ENCODE measurements around the gene ZNF506. TPM values are rescaled to one million over a fixed set of nuclear protein-coding genes. Genes with fewer than 3 reads are reported as not detected.
A peak's percentile ranks its signal among the peaks of the same experiment; 100 is the strongest.
"Not testable (repeated sequence)": the region's sequence is repeated elsewhere in the genome, so short reads cannot be mapped to it uniquely, and the experiment has no call there.

ZNF506 gene
- polyA plus RNA-seq, 4 donors, result 2.5 to 27.7 (median 4.7) TPM

- DNase-seq (no peak), FAIRE-seq (no peak)
- peaks cover 0 to 54% of the 10 kb centered on the region in 2 donors for H3K9me3 ChIP-seq (ENCODE audit: control insufficient read depth in 2 of 2, insufficient read depth in 1 of 2, low read depth in 1 of 2, low read length in 1 of 2)
- H3K4me1 ChIP-seq (ENCODE audit: control insufficient read depth in 3 of 3, insufficient read depth in 2 of 3, low read depth in 1 of 3, low read length in 2 of 3), result peaks cover 0 to 2% (median 0%) of the 10 kb centered on the region in 3 donors
- H3K27ac ChIP-seq (ENCODE audit: low read depth in 1 of 3, low read length in 2 of 3), result no peak overlapping the region
- H3K27me3 ChIP-seq (ENCODE audit: control insufficient read depth in 3 of 3, insufficient read depth in 3 of 3, low read length in 3 of 3), result no peaks in the 10 kb centered on the region
- H3K4me3 ChIP-seq (ENCODE audit: low read depth in 1 of 3, low read length in 3 of 3), result no peak overlapping the region
- WGBS, 3 donors, result 83 to 93% (median 89%) methylated on average over 9 of the region's 9 CpGs
- peaks cover 9 to 27% (median 12%) of the 10 kb centered on the region in 3 donors for H3K36me3 ChIP-seq (ENCODE audit: control insufficient read depth in 3 of 3, insufficient read depth in 2 of 3, low read depth in 1 of 3, low read length in 3 of 3)
These were observed 4.9 kb downstream of the ZNF506 start for GRCh38 chr19:19816679-19817078.

GRCh38 chr19:19811999-19812398, 9.6 kb downstream of the ZNF506 start:
- not testable (repeated sequence) for H3K4me3 ChIP-seq (ENCODE audit: low read depth in 1 of 3, low read length in 3 of 3); H3K27ac ChIP-seq (ENCODE audit: low read depth in 1 of 3, low read length in 2 of 3); H3K27me3 ChIP-seq (ENCODE audit: control insufficient read depth in 3 of 3, insufficient read depth in 3 of 3, low read length in 3 of 3); FAIRE-seq; H3K4me1 ChIP-seq (ENCODE audit: control insufficient read depth in 3 of 3, insufficient read depth in 2 of 3, low read depth in 1 of 3, low read length in 2 of 3); DNase-seq
- Histone ChIP-seq H3K9me3 (ENCODE audit: control insufficient read depth in 2 of 2, insufficient read depth in 1 of 2, low read depth in 1 of 2, low read length in 1 of 2) (peaks cover 0 to 58% of the 10 kb centered on the region in 2 donors), H3K36me3 (ENCODE audit: control insufficient read depth in 3 of 3, insufficient read depth in 2 of 3, low read depth in 1 of 3, low read length in 3 of 3) (peaks cover 6 to 33% (median 8%) of the 10 kb centered on the region in 3 donors)
- 90 to 98% (median 96%) methylated on average over 1 of the region's 1 CpG for WGBS, 3 donors

- Histone ChIP-seq H3K4me1 (ENCODE audit: control insufficient read depth in 3 of 3, insufficient read depth in 2 of 3, low read depth in 1 of 3, low read length in 2 of 3) (no peaks in the 10 kb centered on the region), H3K9me3 (ENCODE audit: control insufficient read depth in 2 of 2, insufficient read depth in 1 of 2, low read depth in 1 of 2, low read length in 1 of 2) (peaks cover 1 to 50% of the 10 kb centered on the region in 2 donors), H3K4me3 (ENCODE audit: low read depth in 1 of 3, low read length in 3 of 3) (no peak overlapping the region), H3K36me3 (ENCODE audit: control insufficient read depth in 3 of 3, insufficient read depth in 2 of 3, low read depth in 1 of 3, low read length in 3 of 3) (peaks cover 0 to 32% (median 13%) of the 10 kb centered on the region in 3 donors), H3K27me3 (ENCODE audit: control insufficient read depth in 3 of 3, insufficient read depth in 3 of 3, low read length in 3 of 3) (no peaks in the 10 kb centered on the region), H3K27ac (ENCODE audit: low read depth in 1 of 3, low read length in 2 of 3) (no peak overlapping the region)
- WGBS, 3 donors, result 89 to 94% (median 94%) methylated on average over 1 of the region's 1 CpG
- FAIRE-seq, result no peak
- DNase-seq, result no peak
These were observed 16.1 kb downstream of the ZNF506 start for GRCh38 chr19:19805480-19805879.

GRCh38 chr19:19788015-19788414, 33.5 kb downstream of the ZNF506 start:
- FAIRE-seq, result no peak

GRCh38 chr19:19785476-19785875, 36.1 kb downstream of the ZNF506 start:
- H3K4me3 ChIP-seq (ENCODE audit: low read depth in 1 of 3, low read length in 3 of 3); H3K27ac ChIP-seq (ENCODE audit: low read depth in 1 of 3, low read length in 2 of 3); DNase-seq; FAIRE-seq; H3K4me1 ChIP-seq (ENCODE audit: control insufficient read depth in 3 of 3, insufficient read depth in 2 of 3, low read depth in 1 of 3, low read length in 2 of 3); H3K27me3 ChIP-seq (ENCODE audit: control insufficient read depth in 3 of 3, insufficient read depth in 3 of 3, low read length in 3 of 3): not testable (repeated sequence)
- Histone ChIP-seq H3K9me3 (ENCODE audit: control insufficient read depth in 2 of 2, insufficient read depth in 1 of 2, low read depth in 1 of 2, low read length in 1 of 2) (peaks cover 0 to 42% of the 10 kb centered on the region in 2 donors), H3K36me3 (ENCODE audit: control insufficient read depth in 3 of 3, insufficient read depth in 2 of 3, low read depth in 1 of 3, low read length in 3 of 3) (peaks cover 0 to 26% (median 3%) of the 10 kb centered on the region in 3 donors)
- WGBS, 3 donors, result 97 to 98% (median 97%) methylated on average over 19 of the region's 19 CpGs

More at GRCh38 chr19:19788015-19788414, 33.5 kb downstream of the ZNF506 start:
- no peak for DNase-seq
- Histone ChIP-seq H3K4me3 (ENCODE audit: low read depth in 1 of 3, low read length in 3 of 3) (no peak overlapping the region), H3K36me3 (ENCODE audit: control insufficient read depth in 3 of 3, insufficient read depth in 2 of 3, low read depth in 1 of 3, low read length in 3 of 3) (peaks cover 8 to 40% (median 15%) of the 10 kb centered on the region in 3 donors), H3K9me3 (ENCODE audit: control insufficient read depth in 2 of 2, insufficient read depth in 1 of 2, low read depth in 1 of 2, low read length in 1 of 2) (peaks cover 0 to 49% of the 10 kb centered on the region in 2 donors), H3K4me1 (ENCODE audit: control insufficient read depth in 3 of 3, insufficient read depth in 2 of 3, low read depth in 1 of 3, low read length in 2 of 3) (no peaks in the 10 kb centered on the region), H3K27ac (ENCODE audit: low read depth in 1 of 3, low read length in 2 of 3) (no peak overlapping the region), H3K27me3 (ENCODE audit: control insufficient read depth in 3 of 3, insufficient read depth in 3 of 3, low read length in 3 of 3) (no peaks in the 10 kb centered on the region)
- 71 to 93% (median 87%) methylated on average over 1 of the region's 1 CpG for WGBS, 3 donors

- Histone ChIP-seq H3K4me3 (ENCODE audit: low read depth in 1 of 3, low read length in 3 of 3) (no peak overlapping the region), H3K9me3 (ENCODE audit: control insufficient read depth in 2 of 2, insufficient read depth in 1 of 2, low read depth in 1 of 2, low read length in 1 of 2) (peaks cover 0 to 42% of the 10 kb centered on the region in 2 donors), H3K27me3 (ENCODE audit: control insufficient read depth in 3 of 3, insufficient read depth in 3 of 3, low read length in 3 of 3) (no peaks in the 10 kb centered on the region), H3K36me3 (ENCODE audit: control insufficient read depth in 3 of 3, insufficient read depth in 2 of 3, low read depth in 1 of 3, low read length in 3 of 3) (peaks cover 2 to 17% (median 2%) of the 10 kb centered on the region in 3 donors), H3K4me1 (ENCODE audit: control insufficient read depth in 3 of 3, insufficient read depth in 2 of 3, low read depth in 1 of 3, low read length in 2 of 3) (no peaks in the 10 kb centered on the region), H3K27ac (ENCODE audit: low read depth in 1 of 3, low read length in 2 of 3) (no peak overlapping the region)
- FAIRE-seq (no peak), DNase-seq (no peak)
- WGBS, 3 donors, result 83 to 90% (median 88%) methylated on average over 2 of the region's 2 CpGs
These were observed 38.8 kb downstream of the ZNF506 start for GRCh38 chr19:19782783-19783182.

- not testable (repeated sequence) for FAIRE-seq
- WGBS, 3 donors, result 80 to 84% (median 81%) methylated on average over 6 of the region's 6 CpGs
These were observed 39.8 kb downstream of the ZNF506 start for GRCh38 chr19:19781791-19782190.

GRCh38 chr19:19778666-19779065, 42.9 kb downstream of the ZNF506 start:
- Histone ChIP-seq H3K27ac (ENCODE audit: low read depth in 1 of 3, low read length in 2 of 3) (no peak overlapping the region), H3K27me3 (ENCODE audit: control insufficient read depth in 3 of 3, insufficient read depth in 3 of 3, low read length in 3 of 3) (no peaks in the 10 kb centered on the region), H3K36me3 (ENCODE audit: control insufficient read depth in 3 of 3, insufficient read depth in 2 of 3, low read depth in 1 of 3, low read length in 3 of 3) (peaks cover 0 to 4% (median 2%) of the 10 kb centered on the region in 3 donors), H3K9me3 (ENCODE audit: control insufficient read depth in 2 of 2, insufficient read depth in 1 of 2, low read depth in 1 of 2, low read length in 1 of 2) (peaks cover 0 to 16% of the 10 kb centered on the region in 2 donors), H3K4me3 (ENCODE audit: low read depth in 1 of 3, low read length in 3 of 3) (no peak overlapping the region), H3K4me1 (ENCODE audit: control insufficient read depth in 3 of 3, insufficient read depth in 2 of 3, low read depth in 1 of 3, low read length in 2 of 3) (peaks cover 4 to 6% (median 5%) of the 10 kb centered on the region in 3 donors)
- DNase-seq (no peak), FAIRE-seq (no peak)
- 81 to 88% (median 88%) methylated on average over 2 of the region's 2 CpGs for WGBS, 3 donors

More at GRCh38 chr19:19781791-19782190, 39.8 kb downstream of the ZNF506 start:
- H3K9me3 ChIP-seq (ENCODE audit: control insufficient read depth in 2 of 2, insufficient read depth in 1 of 2, low read depth in 1 of 2, low read length in 1 of 2), result peaks cover 0 to 37% of the 10 kb centered on the region in 2 donors
- not testable (repeated sequence) for H3K4me3 ChIP-seq (ENCODE audit: low read depth in 1 of 3, low read length in 3 of 3); H3K27ac ChIP-seq (ENCODE audit: low read depth in 1 of 3, low read length in 2 of 3); H3K4me1 ChIP-seq (ENCODE audit: control insufficient read depth in 3 of 3, insufficient read depth in 2 of 3, low read depth in 1 of 3, low read length in 2 of 3); DNase-seq; H3K27me3 ChIP-seq (ENCODE audit: control insufficient read depth in 3 of 3, insufficient read depth in 3 of 3, low read length in 3 of 3)
- peaks cover 0 to 14% (median 2%) of the 10 kb centered on the region in 3 donors for H3K36me3 ChIP-seq (ENCODE audit: control insufficient read depth in 3 of 3, insufficient read depth in 2 of 3, low read depth in 1 of 3, low read length in 3 of 3)

GRCh38 chr19:19777692-19778091, 43.9 kb downstream of the ZNF506 start:
- DNase-seq (no peak), FAIRE-seq (no peak)
- no peaks in the 10 kb centered on the region for H3K27me3 ChIP-seq (ENCODE audit: control insufficient read depth in 3 of 3, insufficient read depth in 3 of 3, low read length in 3 of 3)
- H3K4me1 ChIP-seq (ENCODE audit: control insufficient read depth in 3 of 3, insufficient read depth in 2 of 3, low read depth in 1 of 3, low read length in 2 of 3), result peaks cover 4 to 6% (median 5%) of the 10 kb centered on the region in 3 donors
- peaks cover 0 to 16% of the 10 kb centered on the region in 2 donors for H3K9me3 ChIP-seq (ENCODE audit: control insufficient read depth in 2 of 2, insufficient read depth in 1 of 2, low read depth in 1 of 2, low read length in 1 of 2)
- H3K4me3 ChIP-seq (ENCODE audit: low read depth in 1 of 3, low read length in 3 of 3), result peak overlapping the region in 1 of 3 donors; percentile 63
- WGBS, 3 donors, result 85 to 96% (median 91%) methylated on average over 5 of the region's 5 CpGs
- H3K27ac ChIP-seq (ENCODE audit: low read depth in 1 of 3, low read length in 2 of 3), result no peak overlapping the region
- H3K36me3 ChIP-seq (ENCODE audit: control insufficient read depth in 3 of 3, insufficient read depth in 2 of 3, low read depth in 1 of 3, low read length in 3 of 3), result peaks cover 0 to 4% (median 2%) of the 10 kb centered on the region in 3 donors

All from small intestine (tissue), 7 donors.